Stimulated activated CD4-positive, alpha-beta T cell treated with anti-CD3 and anti-CD28 coated beads, Interleukin-1b, Interleukin-23, amount 100 ng/mL, for 24 hours (primary cell): ENCODE results near the gene KRT33B.
A peak's percentile ranks its signal among the peaks of the same experiment; 100 is the strongest.
"Not testable (repeated sequence)": the region's sequence is repeated elsewhere in the genome, so short reads cannot be mapped to it uniquely, and the experiment has no call there.

Experiments used
- DNase-seq, 4 experiments: peaks; one replicate each; pipeline ENCODE4 v3.0.0-alpha.2; 2020; ENCODE audit warnings: low read depth in 4 of 4, low spot score in 1 of 4

The KRT33B gene

GRCh38 chr17:41369713-41370112 is at the start of gene KRT33B:
Gene KRT33B (minus strand): TSS chr17:41369813. CDS start chr17:41369750, 63 bp downstream.
- no peak for DNase-seq

- DNase-seq = no peak
Measured at GRCh38 chr17:41418116-41418860, 48.7 kb upstream of the KRT33B start.

- no peak for DNase-seq
Measured at GRCh38 chr17:41417576-41418015, 48.0 kb upstream of the KRT33B start.

GRCh38 chr17:41417127-41417526 is 47.5 kb upstream of the KRT33B start:
- DNase-seq = no peak

GRCh38 chr17:41416479-41416878 is 46.9 kb upstream of the KRT33B start:
- no peak for DNase-seq

- no peak for DNase-seq
Measured at GRCh38 chr17:41415833-41416335, 46.3 kb upstream of the KRT33B start.

GRCh38 chr17:41415411-41415810 is 45.8 kb upstream of the KRT33B start:
- DNase-seq = no peak

GRCh38 chr17:41413982-41414381 is 44.4 kb upstream of the KRT33B start:
- DNase-seq = no peak

GRCh38 chr17:41413353-41413957 is 43.8 kb upstream of the KRT33B start:
- no peak for DNase-seq

GRCh38 chr17:41411072-41411840 is 41.6 kb upstream of the KRT33B start:
- no peak for DNase-seq

- no peak for DNase-seq
Measured at GRCh38 chr17:41407226-41407625, 37.6 kb upstream of the KRT33B start.

GRCh38 chr17:41406205-41406604 is 36.6 kb upstream of the KRT33B start:
- no peak for DNase-seq

- DNase-seq = peak; percentile 2 to 58 (median 17)
Measured at GRCh38 chr17:41404024-41404671, 34.5 kb upstream of the KRT33B start.

- no peak for DNase-seq
Measured at GRCh38 chr17:41403404-41404023, 33.9 kb upstream of the KRT33B start.

GRCh38 chr17:41402161-41402560 is 32.5 kb upstream of the KRT33B start:
- DNase-seq = no peak

GRCh38 chr17:41396996-41397660 is 27.5 kb upstream of the KRT33B start, which contains the start of gene KRT31:
Gene KRT31 (minus strand): TSS chr17:41397608. CDS start chr17:41397539, 69 bp downstream.
- no peak for DNase-seq

- no peak for DNase-seq
Measured at GRCh38 chr17:41396340-41396739, 26.7 kb upstream of the KRT33B start.

- no peak for DNase-seq
Measured at GRCh38 chr17:41395611-41396010, 26.0 kb upstream of the KRT33B start.

- not testable (repeated sequence) for DNase-seq
Measured at GRCh38 chr17:41395044-41395443, 25.4 kb upstream of the KRT33B start.
